NT2/D1 (cell line): Measurements from ENCODE around the gene VPS41.

Source experiments
- SUZ12 ChIP-seq: IDR thresholded peaks from 2 replicates; pipeline ENCODE4 v1.6.1; 2011; ENCODE audit not compliant: insufficient read length, insufficient read depth; ENCODE audit errors: extremely low read depth
- YY1 ChIP-seq: IDR thresholded peaks from 2 replicates; pipeline ENCODE4 v1.6.1; 2011; ENCODE audit not compliant: insufficient read length, insufficient read depth
- ZNF274 ChIP-seq: IDR thresholded peaks from 2 replicates; pipeline ENCODE4 v1.6.1; 2011; ENCODE audit warnings: mild to moderate bottlenecking, low read depth, low read length

DNA sequence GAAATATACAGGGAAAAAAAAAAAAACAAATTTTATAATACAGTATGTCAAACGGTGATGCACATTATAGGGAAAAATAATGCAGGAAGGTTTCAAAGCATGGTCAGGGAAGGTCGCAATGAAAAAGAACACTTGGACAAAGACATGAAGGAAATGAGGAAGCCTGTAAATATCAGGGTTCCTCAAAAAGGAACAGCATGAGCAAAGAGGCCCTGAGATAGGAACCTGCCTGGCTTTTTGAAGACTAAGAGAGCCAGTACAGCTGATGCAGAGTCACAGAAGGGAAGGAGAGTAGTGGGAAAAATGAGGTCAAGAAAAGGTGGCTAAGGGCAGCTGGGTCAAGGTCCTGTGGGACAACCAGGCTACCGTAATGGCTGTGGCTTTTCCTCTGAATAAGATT is 1.9 kb downstream of the VPS41 start:
- no peak for TF ChIP-seq YY1
- TF ChIP-seq SUZ12: no peak
- TF ChIP-seq ZNF274: no peak
